HG03521 (cell line): ENCODE results near the gene MICAL3.

ENCODE experiments used
- ATAC-seq: cut with Tn5 transposase; IDR thresholded peaks from one replicate; pipeline ENCODE4 v1.9.1; 2021; ENCODE audit warnings: mild to moderate bottlenecking, moderate library complexity; ENCODE audit not compliant: unreplicated experiment

The MICAL3 gene

GRCh38 chr22:17744430-17744829, 279.9 kb downstream of the MICAL3 start:
- ATAC-seq = no peak

- ATAC-seq = no peak
Observed at GRCh38 chr22:17743661-17744411, 280.5 kb downstream of the MICAL3 start.

GRCh38 chr22:17742527-17742902, 281.8 kb downstream of the MICAL3 start:
- ATAC-seq = no peak

- no peak for ATAC-seq
Observed at GRCh38 chr22:17741866-17742526, 282.4 kb downstream of the MICAL3 start.

GRCh38 chr22:17739196-17739975, 285.0 kb downstream of the MICAL3 start:
- ATAC-seq = no peak

- ATAC-seq = no peak
Observed at GRCh38 chr22:17738386-17739128, 285.8 kb downstream of the MICAL3 start.
